ENCODE data around the gene IQUB.

- no peak for TF ChIP-seq CTCF (IDR thresholded peaks at IDR 0.05)
- no peak for TF ChIP-seq ZFX (IDR thresholded peaks at IDR 0.05; ENCODE audit: borderline replicate concordance)
These were observed 35.0 kb downstream of the IQUB start for GRCh38 chr7:123499211-123499970.

Measured in 22Rv1 (cell line).